ENCODE results near the gene SCTR. TPM values are rescaled to one million over a fixed set of nuclear protein-coding genes. Genes with fewer than 3 reads are reported as not detected.

Gene SCTR
- total and polyA plus RNA-seq, 7 experiments from 2014 or later: not detected

DNA sequence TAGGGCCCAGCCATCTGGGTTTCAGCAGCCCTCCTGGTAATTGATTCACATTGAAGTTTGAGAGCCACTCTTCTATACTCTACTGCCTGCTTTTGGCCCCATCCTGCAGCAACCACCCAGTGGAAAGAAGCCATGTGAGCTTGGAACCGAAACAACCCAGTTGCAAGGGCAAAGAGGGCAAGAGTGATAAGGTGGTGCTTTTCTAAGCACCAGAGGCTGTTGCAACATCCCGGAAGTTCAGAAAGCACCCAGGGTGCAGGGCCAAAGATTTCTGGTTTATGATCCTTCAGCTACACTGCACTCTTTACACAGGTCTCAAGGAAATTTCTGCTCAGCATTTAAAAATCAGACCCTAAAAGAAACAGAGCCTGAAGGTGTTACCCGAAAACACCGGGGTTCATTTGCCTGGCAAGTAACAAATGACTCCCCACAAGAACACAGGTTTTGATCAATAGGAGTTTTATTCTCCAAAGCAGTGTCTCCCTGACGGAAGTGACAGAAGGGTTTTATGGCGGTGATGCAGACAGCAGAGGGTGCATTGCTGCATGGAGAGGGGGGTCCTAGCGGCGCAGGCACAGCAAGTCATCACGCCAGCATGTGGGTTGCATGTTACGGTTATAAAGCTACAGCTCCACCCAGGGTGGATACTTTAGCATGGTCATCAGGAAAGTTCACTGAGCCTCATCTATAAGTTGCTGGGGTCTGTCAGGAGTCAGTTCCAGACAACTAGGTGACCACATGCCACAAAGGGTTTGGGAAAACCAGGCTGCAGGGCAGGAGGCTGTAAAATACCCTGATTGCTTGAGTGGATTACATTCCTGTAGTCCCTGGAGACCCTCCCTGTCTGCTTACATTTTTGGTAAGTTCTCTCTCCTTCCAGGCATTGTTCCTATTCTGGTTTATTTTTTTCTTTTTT lies 121.4 kb downstream of the SCTR start:
- Histone ChIP-seq H3K27me3 (ENCODE audit: control insufficient read depth in 2 of 2, insufficient read depth in 2 of 2, low read length in 2 of 2) (no peaks in the 10 kb centered on the region), H3K4me1 (ENCODE audit: control insufficient read depth in 2 of 2, insufficient read depth in 2 of 2, low read length in 2 of 2) (no peaks in the 10 kb centered on the region), H3K36me3 (ENCODE audit: control insufficient read depth in 2 of 3, insufficient read depth in 3 of 3, low read length in 3 of 3) (no peaks in the 10 kb centered on the region), H3K4me3 (ENCODE audit: low read length) (no peak overlapping the region), H3K9me3 (ENCODE audit: control insufficient read depth in 2 of 3, low read length in 3 of 3) (no peaks in the 10 kb centered on the region), H3K27ac (ENCODE audit: low read depth, low read length) (no peak overlapping the region)
- Mint-ChIP-seq H3K36me3 (no peaks in the 10 kb centered on the region), H3K9me3 (peaks cover 0 to 5% (median 0%) of the 10 kb centered on the region in 11 donors), H3K4me3 (no peak overlapping the region), H3K4me1 (peaks cover 0 to 2% (median 0%) of the 10 kb centered on the region in 7 donors), H3K27ac (no peak overlapping the region), H3K27me3 (peaks cover 2 to 16% (median 5%) of the 10 kb centered on the region in 5 donors)
- DNase-seq (no peak), ATAC-seq (no peak)
- CTCF ChIA-PET: no interaction called here
- intact Hi-C loops (cut with micrococcal nuclease): no loop called here
- POLR2A ChIA-PET: no interaction called here

DNA sequence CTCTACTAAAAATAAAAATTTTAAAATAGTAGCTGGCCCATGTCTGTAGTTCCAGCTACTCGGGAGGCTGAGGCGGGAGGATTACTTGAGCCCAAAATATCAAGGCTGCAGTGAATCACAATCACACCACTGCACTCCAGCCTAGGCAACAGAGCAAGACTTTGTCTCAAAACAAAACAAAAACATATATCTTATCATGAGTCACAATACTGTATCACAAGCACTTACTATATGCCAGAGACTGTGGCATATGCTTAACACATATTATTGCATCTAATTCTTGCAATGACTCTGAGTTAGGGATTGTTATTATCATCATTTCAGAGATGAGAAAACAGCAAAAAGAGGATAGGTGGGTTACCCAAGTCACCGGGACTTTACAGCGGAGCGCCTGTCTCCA lies 122.2 kb downstream of the SCTR start:
- CTCF ChIA-PET: no interaction called here
- no peaks in the 10 kb centered on the region for H3K4me1 ChIP-seq (ENCODE audit: control insufficient read depth in 2 of 2, insufficient read depth in 2 of 2, low read length in 2 of 2)
- Mint-ChIP-seq H3K9me3 (peaks cover 0 to 5% (median 0%) of the 10 kb centered on the region in 11 donors), H3K27me3 (peaks cover 2 to 12% (median 4%) of the 10 kb centered on the region in 5 donors), H3K4me3 (no peak overlapping the region), H3K36me3 (no peaks in the 10 kb centered on the region), H3K27ac (no peak overlapping the region), H3K4me1 (peaks cover 0 to 2% (median 0%) of the 10 kb centered on the region in 7 donors)
- POLR2A ChIA-PET: no interaction called here
- no peaks in the 10 kb centered on the region for H3K36me3 ChIP-seq (ENCODE audit: control insufficient read depth in 2 of 3, insufficient read depth in 3 of 3, low read length in 3 of 3)
- intact Hi-C loops (cut with micrococcal nuclease): no loop called here
- ATAC-seq: no peak
- H3K27ac ChIP-seq (ENCODE audit: low read depth, low read length): no peak overlapping the region
- no peak overlapping the region for H3K4me3 ChIP-seq (ENCODE audit: low read length)
- H3K9me3 ChIP-seq (ENCODE audit: control insufficient read depth in 2 of 3, low read length in 3 of 3): no peaks in the 10 kb centered on the region
- H3K27me3 ChIP-seq (ENCODE audit: control insufficient read depth in 2 of 2, insufficient read depth in 2 of 2, low read length in 2 of 2): no peaks in the 10 kb centered on the region
- no peak for DNase-seq

DNA sequence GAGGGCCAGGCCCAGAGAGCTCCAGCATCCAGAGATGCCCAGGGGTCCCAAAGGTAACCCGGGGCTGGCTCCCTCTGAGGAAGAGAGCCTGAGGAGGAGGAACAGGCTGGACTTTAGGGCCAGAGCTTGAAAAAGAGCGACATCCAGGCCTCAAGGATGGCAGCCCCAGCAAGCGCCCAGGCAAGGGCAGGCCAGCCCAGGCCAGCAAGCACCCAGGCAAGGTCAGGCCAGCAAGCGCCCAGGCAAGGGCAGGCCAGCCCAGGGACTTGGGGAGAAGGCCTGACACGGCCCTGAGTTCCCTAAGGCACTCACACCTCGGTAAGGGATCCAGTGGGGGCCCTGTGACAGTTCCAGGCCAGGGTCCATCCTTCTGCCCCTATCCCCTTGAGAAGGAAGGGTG lies 127.1 kb downstream of the SCTR start:
- no peak for ATAC-seq
- Mint-ChIP-seq H3K4me1 (peaks cover 0 to 2% (median 0%) of the 10 kb centered on the region in 7 donors), H3K4me3 (no peak overlapping the region), H3K36me3 (no peaks in the 10 kb centered on the region), H3K27me3 (peaks cover 2 to 5% (median 4%) of the 10 kb centered on the region in 5 donors), H3K9me3 (no peaks in the 10 kb centered on the region), H3K27ac (no peak overlapping the region)
- H3K4me3 ChIP-seq (ENCODE audit: low read length): no peak overlapping the region
- no peaks in the 10 kb centered on the region for H3K36me3 ChIP-seq (ENCODE audit: control insufficient read depth in 2 of 3, insufficient read depth in 3 of 3, low read length in 3 of 3)
- no peaks in the 10 kb centered on the region for H3K4me1 ChIP-seq (ENCODE audit: control insufficient read depth in 2 of 2, insufficient read depth in 2 of 2, low read length in 2 of 2)
- no peaks in the 10 kb centered on the region for H3K9me3 ChIP-seq (ENCODE audit: control insufficient read depth in 2 of 3, low read length in 3 of 3)
- DNase-seq: no peak
- intact Hi-C loops (cut with micrococcal nuclease): no loop called here
- POLR2A ChIA-PET: no interaction called here
- CTCF ChIA-PET: no interaction called here
- H3K27me3 ChIP-seq (ENCODE audit: control insufficient read depth in 2 of 2, insufficient read depth in 2 of 2, low read length in 2 of 2): no peaks in the 10 kb centered on the region
- no peak overlapping the region for H3K27ac ChIP-seq (ENCODE audit: low read depth, low read length)

DNA sequence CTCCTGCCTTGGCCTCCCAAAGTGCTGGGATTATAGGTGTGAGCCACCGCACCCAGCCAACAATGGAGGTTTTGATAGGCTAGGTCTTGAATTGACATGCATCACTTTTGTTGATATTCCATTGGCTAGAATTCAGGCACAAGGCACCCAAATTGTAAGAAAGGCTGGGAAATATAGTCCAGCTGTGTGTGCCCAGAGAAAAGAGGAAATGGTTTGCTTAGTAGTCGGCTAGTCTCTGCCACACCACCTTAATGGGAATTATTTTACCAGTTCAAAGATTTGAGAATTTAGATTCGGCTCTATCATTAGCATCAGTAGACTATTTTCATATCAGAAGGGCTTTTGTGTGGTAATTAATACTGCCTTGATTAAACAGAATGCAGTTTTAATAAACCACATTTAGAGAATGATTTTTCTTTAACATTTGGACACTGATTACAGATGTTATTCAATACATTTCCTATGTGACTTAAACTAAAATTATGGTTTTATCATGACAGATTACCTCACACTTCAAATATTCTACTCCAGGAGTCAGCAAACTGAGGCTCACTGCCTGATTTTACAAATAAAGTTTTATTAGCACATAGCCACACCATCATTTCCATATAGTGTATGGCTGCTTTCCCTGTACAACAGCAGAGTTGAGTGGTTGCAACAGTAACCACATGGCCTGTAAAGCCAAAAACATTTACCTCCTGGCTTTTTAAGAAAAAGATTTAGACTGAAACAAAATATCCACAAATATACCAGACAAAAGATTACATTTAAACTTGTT lies 130.1 kb downstream of the SCTR start:
- peaks cover 0 to 2% (median 0%) of the 10 kb centered on the region in 7 donors for H3K4me1 Mint-ChIP-seq
- no peaks in the 10 kb centered on the region for H3K27me3 ChIP-seq (ENCODE audit: control insufficient read depth in 2 of 2, insufficient read depth in 2 of 2, low read length in 2 of 2)
- no peak overlapping the region for H3K27ac Mint-ChIP-seq
- ATAC-seq (no peak), DNase-seq (no peak)
- ChIA-PET CTCF (no interaction called here), POLR2A (no interaction called here)
- H3K27ac ChIP-seq (ENCODE audit: low read depth, low read length): no peak overlapping the region
- H3K4me3 Mint-ChIP-seq: no peak overlapping the region
- H3K36me3 Mint-ChIP-seq: no peaks in the 10 kb centered on the region
- peaks cover 0 to 6% (median 0%) of the 10 kb centered on the region in 5 donors for H3K27me3 Mint-ChIP-seq
- H3K36me3 ChIP-seq (ENCODE audit: control insufficient read depth in 2 of 3, insufficient read depth in 3 of 3, low read length in 3 of 3): no peaks in the 10 kb centered on the region
- no peaks in the 10 kb centered on the region for H3K4me1 ChIP-seq (ENCODE audit: control insufficient read depth in 2 of 2, insufficient read depth in 2 of 2, low read length in 2 of 2)
- no peaks in the 10 kb centered on the region for H3K9me3 ChIP-seq (ENCODE audit: control insufficient read depth in 2 of 3, low read length in 3 of 3)
- intact Hi-C loops (cut with micrococcal nuclease): no loop called here
- H3K4me3 ChIP-seq (ENCODE audit: low read length): no peak overlapping the region
- no peaks in the 10 kb centered on the region for H3K9me3 Mint-ChIP-seq

Other genes starting within 250 kb of the SCTR start
- gene C2orf76, start 157.6 kb downstream of the SCTR start, total RNA-seq: 1 to 10 TPM; 5.1 to 9.2 (median 8.5) TPM
- 10 to 100 TPM; 17.1 to 19.2 TPM for gene C2orf76, start 157.6 kb downstream of the SCTR start, polyA plus RNA-seq
- 100 to 1,000 TPM in 1 of 5 experiments, 10 to 100 TPM in 4; 29.3 to 111 (median 42.7) TPM for gene DBI, start 157.5 kb downstream of the SCTR start, total RNA-seq
- 100 to 1,000 TPM; 221 to 253 TPM for gene DBI, start 157.5 kb downstream of the SCTR start, polyA plus RNA-seq
- under 1 TPM in 3 of 5 experiments, not detected in 2; 0.37 to 0.51 (median 0.38) TPM for gene TMEM37, start 92.6 kb downstream of the SCTR start, total RNA-seq
- gene TMEM37, start 92.6 kb downstream of the SCTR start, polyA plus RNA-seq: 1 to 10 TPM; 1.8 to 4.2 TPM
- not detected for gene CFAP221, start 20.0 kb upstream of the SCTR start, total RNA-seq
- gene CFAP221, start 20.0 kb upstream of the SCTR start, polyA plus RNA-seq: not detected
- gene TMEM177, start 154.7 kb upstream of the SCTR start, total RNA-seq: 10 to 100 TPM in 3 of 5 experiments, 1 to 10 TPM in 2; 5.5 to 38.1 (median 11.6) TPM
- gene TMEM177, start 154.7 kb upstream of the SCTR start, polyA plus RNA-seq: 10 to 100 TPM; 15.4 to 27.6 TPM
- gene PTPN4, start 235.4 kb upstream of the SCTR start, total RNA-seq: 100 to 1,000 TPM in 3 of 5 experiments, 10 to 100 TPM in 2; 59.9 to 122 (median 104) TPM
- gene PTPN4, start 235.4 kb upstream of the SCTR start, polyA plus RNA-seq: 10 to 100 TPM; 48.9 to 50.1 TPM

Measured in naive thymus-derived CD4-positive, alpha-beta T cell (primary cell).